AG09309 (cell line): ENCODE measurements around the gene MLPH.

ENCODE experiments used
- DNase-seq: peaks from one replicate; pipeline ENCODE4 v3.0.0-alpha.2; 2010; ENCODE audit warnings: low read depth
- H3K4me3 ChIP-seq: 2 replicates; pipeline ENCODE4 v1.5.1; 2011; ENCODE audit warnings: mild to moderate bottlenecking, low read depth, low read length, moderate library complexity; ENCODE audit not compliant: control insufficient read depth
- TF ChIP-seq, protein P1 (sequence below): IDR thresholded peaks from 2 replicates; pipeline ENCODE4 v1.5.1; 2011; ENCODE audit warnings: mild to moderate bottlenecking, low read depth, low read length, inconsistent platforms; ENCODE audit not compliant: insufficient read depth, control insufficient read depth; ENCODE audit errors: missing control alignments

Gene MLPH

DNA sequence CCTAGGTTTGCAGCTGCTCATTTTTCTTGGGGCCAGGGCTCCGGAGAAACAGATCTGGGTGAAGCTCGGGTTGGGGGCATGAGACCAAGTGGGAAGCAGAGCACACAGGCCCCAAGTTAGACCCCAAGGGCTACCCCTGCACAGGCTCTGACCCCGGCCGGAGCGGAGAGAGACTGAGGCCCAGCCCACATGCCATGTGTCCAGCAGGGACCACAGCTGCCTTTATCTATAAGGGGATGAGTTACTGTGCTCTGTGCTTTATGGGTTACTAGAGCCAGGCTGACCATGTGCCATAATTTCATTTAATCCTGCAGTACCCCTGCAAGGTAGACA, 49.0 kb downstream of the MLPH start:
- TF ChIP-seq, protein P1, sequence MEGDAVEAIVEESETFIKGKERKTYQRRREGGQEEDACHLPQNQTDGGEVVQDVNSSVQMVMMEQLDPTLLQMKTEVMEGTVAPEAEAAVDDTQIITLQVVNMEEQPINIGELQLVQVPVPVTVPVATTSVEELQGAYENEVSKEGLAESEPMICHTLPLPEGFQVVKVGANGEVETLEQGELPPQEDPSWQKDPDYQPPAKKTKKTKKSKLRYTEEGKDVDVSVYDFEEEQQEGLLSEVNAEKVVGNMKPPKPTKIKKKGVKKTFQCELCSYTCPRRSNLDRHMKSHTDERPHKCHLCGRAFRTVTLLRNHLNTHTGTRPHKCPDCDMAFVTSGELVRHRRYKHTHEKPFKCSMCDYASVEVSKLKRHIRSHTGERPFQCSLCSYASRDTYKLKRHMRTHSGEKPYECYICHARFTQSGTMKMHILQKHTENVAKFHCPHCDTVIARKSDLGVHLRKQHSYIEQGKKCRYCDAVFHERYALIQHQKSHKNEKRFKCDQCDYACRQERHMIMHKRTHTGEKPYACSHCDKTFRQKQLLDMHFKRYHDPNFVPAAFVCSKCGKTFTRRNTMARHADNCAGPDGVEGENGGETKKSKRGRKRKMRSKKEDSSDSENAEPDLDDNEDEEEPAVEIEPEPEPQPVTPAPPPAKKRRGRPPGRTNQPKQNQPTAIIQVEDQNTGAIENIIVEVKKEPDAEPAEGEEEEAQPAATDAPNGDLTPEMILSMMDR, result no peak
- no peak overlapping the region for H3K4me3 ChIP-seq
- no peak for DNase-seq

DNA sequence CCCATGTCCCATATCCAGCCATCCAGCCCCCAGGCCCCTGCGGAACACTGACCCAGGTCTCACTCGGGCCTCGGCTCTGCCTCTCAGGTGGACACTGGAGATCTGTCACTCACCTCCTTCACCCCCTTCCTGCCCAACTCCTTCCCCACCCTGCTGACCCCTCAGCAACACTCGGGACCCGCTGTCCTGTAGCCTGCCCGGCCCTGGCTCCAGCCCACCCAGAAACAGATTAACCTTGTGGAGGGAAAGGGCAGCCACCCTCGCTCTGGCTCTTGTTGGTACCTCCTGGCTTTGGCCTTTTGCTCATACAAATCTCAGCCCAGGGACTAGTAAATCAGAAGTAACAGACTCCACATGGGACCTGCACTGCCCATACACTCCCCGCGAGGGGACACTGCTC, 49.6 kb downstream of the MLPH start:
- no peak overlapping the region for H3K4me3 ChIP-seq
- TF ChIP-seq, protein P1, result no peak
- DNase-seq, result no peak

DNA sequence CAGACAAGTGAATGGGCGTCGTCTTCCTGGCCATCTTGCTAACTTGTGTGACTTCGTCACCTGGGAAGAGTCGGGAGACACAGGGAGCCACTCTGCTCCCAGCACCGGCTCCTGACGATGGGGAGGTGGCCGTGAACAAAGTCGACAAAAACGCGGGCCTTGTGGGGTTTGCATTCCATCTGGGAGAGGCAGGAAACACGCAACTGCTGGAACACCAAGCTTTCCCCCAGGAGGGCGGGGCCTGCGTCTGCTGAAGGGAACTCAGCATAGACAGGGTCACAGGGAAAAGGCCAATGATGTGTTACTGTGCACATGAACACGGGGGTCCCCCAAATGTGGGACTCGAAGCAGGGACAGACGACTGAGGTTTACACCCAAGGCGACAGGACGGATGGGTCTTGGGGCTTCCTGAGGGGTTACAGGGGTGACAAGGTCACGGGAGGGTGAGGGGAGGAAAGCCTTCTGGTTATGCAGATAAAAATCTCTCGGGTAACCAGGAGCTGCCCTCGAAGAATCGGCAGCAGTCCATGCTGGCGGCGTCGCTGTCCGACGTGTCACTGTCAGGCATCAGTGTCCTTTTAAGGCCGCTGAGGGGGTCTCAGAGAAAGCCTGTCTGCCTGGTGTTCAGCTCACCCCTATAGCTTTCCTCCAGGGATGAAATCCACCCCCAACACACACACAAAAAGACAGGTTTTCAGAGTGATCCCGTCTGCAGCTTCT, 51.1 kb downstream of the MLPH start:
- no peak for DNase-seq
- no peak overlapping the region for H3K4me3 ChIP-seq
- TF ChIP-seq, protein P1, result no peak

DNA sequence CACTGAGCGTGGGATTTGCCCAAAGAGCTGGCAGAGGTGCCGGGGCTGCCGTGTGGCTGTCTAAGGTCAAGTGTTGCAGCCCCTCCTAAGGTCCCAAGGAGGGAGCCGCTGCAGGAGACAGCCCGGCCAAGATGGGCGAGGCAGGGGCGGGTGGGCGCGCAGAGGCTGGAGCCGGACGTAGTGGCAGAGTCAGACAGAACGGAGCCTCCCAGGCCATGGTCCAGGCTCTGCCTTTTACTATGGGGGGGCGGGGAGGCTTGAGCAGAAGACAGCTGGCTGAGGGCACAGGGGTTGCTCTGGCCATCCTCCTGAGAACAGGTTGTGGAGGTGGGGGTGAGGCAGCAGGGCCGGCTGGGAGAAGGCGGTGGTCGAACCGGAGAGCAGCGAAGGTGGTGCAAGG, 51.9 kb downstream of the MLPH start:
- no peak for DNase-seq
- TF ChIP-seq, protein P1, result no peak
- no peak overlapping the region for H3K4me3 ChIP-seq

DNA sequence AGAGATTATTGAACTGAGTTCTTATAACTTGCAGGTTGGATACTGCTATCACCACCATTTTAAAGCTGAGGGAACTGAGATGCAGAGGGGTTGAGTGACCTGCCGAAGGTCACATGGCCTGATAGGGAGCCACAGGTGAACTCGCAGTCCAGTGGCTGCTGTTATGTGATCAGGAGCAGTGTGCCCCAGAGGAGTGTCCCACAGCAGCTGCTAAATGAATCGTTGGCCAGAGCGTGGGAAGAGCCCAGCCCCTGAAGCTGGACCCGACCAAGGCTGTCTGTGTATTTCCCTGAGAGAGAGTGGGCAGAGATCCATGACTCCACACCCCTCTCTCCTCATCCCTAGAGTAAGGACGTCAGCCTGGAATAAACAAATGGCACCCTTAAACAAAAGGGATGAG, 52.6 kb downstream of the MLPH start:
- TF ChIP-seq, protein P1, result no peak
- no peak overlapping the region for H3K4me3 ChIP-seq
- no peak for DNase-seq

DNA sequence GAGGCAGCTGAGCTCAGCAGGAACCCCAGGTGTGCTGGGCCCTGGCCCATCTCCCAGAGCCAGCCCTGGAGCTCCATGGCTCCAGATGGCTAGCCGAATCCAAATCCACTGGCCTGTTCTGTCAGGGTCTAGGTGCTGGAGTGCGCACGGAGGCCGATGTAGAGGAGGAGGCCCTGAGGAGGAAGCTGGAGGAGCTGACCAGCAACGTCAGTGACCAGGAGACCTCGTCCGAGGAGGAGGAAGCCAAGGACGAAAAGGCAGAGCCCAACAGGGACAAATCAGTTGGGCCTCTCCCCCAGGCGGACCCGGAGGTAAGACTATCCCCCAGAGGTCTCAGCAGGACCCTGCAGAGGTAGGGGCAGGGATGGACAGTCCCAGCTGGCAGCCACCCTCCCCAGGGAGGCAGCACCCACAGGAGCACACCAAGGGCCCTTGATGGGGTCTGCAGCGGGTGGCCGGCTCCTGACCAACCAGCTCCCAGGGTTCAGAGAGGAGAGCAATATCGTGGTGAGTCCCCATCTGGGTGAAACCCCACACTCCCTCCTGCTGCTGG, 53.2 kb downstream of the MLPH start:
- no peak for DNase-seq
- TF ChIP-seq, protein P1, result no peak
- H3K4me3 ChIP-seq, result no peak overlapping the region

DNA sequence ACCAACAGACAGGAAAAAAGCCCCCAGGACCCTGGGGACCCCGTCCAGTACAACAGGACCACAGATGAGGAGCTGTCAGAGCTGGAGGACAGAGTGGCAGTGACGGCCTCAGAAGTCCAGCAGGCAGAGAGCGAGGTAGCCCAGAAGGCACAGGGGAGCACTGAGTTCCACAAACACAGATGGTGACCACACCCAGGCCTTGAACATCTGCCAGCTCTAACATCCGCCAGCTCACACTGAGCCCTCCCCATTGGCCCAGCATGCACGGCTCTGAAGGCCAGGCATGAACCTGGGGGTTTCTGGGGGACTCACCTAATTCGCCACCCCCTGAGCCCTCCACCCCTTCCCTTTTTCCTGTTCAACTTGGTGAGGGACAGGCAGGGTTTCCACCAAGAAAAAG, 53.8 kb downstream of the MLPH start:
- DNase-seq, result no peak
- TF ChIP-seq, protein P1, result no peak
- H3K4me3 ChIP-seq, result no peak overlapping the region
